Hepatocyte (in vitro differentiated cells): ENCODE data around the gene RNPC3. TPM values are rescaled to one million over a fixed set of nuclear protein-coding genes. Genes with fewer than 3 reads are reported as not detected.

Experiments
- DNase-seq: peaks from one replicate; pipeline ENCODE4 v3.0.0-alpha.2; 2016; ENCODE audit warnings: low spot score
- H2AFZ ChIP-seq: fragments of 200-600 bp; sonication (generic); 2 replicates; pipeline ENCODE4 v1.6.0; 2016; ENCODE audit warnings: antibody characterized with exemption, mild to moderate bottlenecking
- H3K27ac ChIP-seq: fragments of 200-600 bp; sonication (generic); 2 replicates; pipeline ENCODE4 v1.5.1; 2016; ENCODE audit warnings: mild to moderate bottlenecking
- H3K27me3 ChIP-seq: fragments of 200-600 bp; sonication (generic); 2 replicates; pipeline ENCODE4 v1.6.1; 2016
- H3K36me3 ChIP-seq: fragments of 200-600 bp; sonication (generic); replicated peaks from 2 replicates; pipeline ENCODE4 v1.5.1; 2016; ENCODE audit warnings: low read depth; ENCODE audit not compliant: insufficient read depth
- H3K4me1 ChIP-seq: fragments of 200-600 bp; sonication (generic); 2 replicates; pipeline ENCODE4 v1.5.1; 2016; ENCODE audit warnings: mild to moderate bottlenecking, moderate library complexity; ENCODE audit not compliant: insufficient read depth
- H3K4me2 ChIP-seq: fragments of 200-600 bp; sonication (generic); 2 replicates; pipeline ENCODE4 v1.6.0; 2016
- H3K4me3 ChIP-seq: fragments of 200-600 bp; sonication (generic); 2 replicates; pipeline ENCODE4 v1.5.1; 2016; ENCODE audit warnings: mild to moderate bottlenecking
- H3K79me2 ChIP-seq: fragments of 200-600 bp; sonication (generic); 2 replicates; pipeline ENCODE4 v1.6.0; 2017; ENCODE audit warnings: mild to moderate bottlenecking
- H3K9me2 ChIP-seq: fragments of 200-600 bp; sonication (generic); replicated peaks from 2 replicates; pipeline ENCODE4 v1.6.0; 2017; ENCODE audit warnings: mild to moderate bottlenecking; ENCODE audit not compliant: insufficient read depth
- H3K9me3 ChIP-seq: fragments of 200-600 bp; sonication (generic); 2 replicates; pipeline ENCODE4 v1.5.1; 2016; ENCODE audit warnings: low read depth, mild to moderate bottlenecking
- H4K20me1 ChIP-seq: fragments of 200-600 bp; sonication (generic); 2 replicates; pipeline ENCODE4 v1.6.0; 2016; ENCODE audit warnings: mild to moderate bottlenecking; ENCODE audit not compliant: insufficient read depth, poor library complexity, severe bottlenecking
- EZH2 ChIP-seq: fragments of 200-600 bp; sonication (generic); IDR thresholded peaks from 2 replicates; pipeline ENCODE4 v1.6.1; 2016; ENCODE audit warnings: antibody characterized with exemption, mild to moderate bottlenecking, borderline replicate concordance
- EZH2phosphoT487 ChIP-seq: fragments of 200-600 bp; sonication (generic); IDR thresholded peaks from one replicate; pipeline ENCODE4 v1.6.1; 2018; ENCODE audit warnings: antibody characterized with exemption, mild to moderate bottlenecking, low read depth, moderate library complexity; ENCODE audit not compliant: unreplicated experiment, severe bottlenecking
- WGBS: methylation state at CpG from one replicate; pipeline ENCODE4 v1.1.6; 2016; ENCODE audit warnings: low lambda C conversion rate; ENCODE audit errors: missing lambda C conversion rate; 5-methylcytosine and 5-hydroxymethylcytosine counted together
- polyA plus RNA-seq: library from polyadenylated mRNA; unstranded; fragments of >200 nt; fragmentation: Nextera tagmentation; extraction: Ambion mirVana; gene quantifications from 2 replicates; pipeline ENCODE4 v1.2.1, GENCODE V29; 2016
- total RNA-seq: library from RNA; depleted of rRNA; stranded (reverse); fragments of >200 nt; gene quantifications from 2 replicates; pipeline ENCODE4 v1.2.3, GENCODE V29; 2014
- TF ChIP-seq, protein P1 (sequence below): fragments of 200-600 bp; sonication (generic); IDR thresholded peaks from 2 replicates; pipeline ENCODE4 v1.5.1; 2016; ENCODE audit warnings: antibody characterized with exemption, mild to moderate bottlenecking; ENCODE audit not compliant: poor library complexity

The RNPC3 gene
- total and polyA plus RNA-seq, 2 experiments from 2014 or later = 13.4 to 16.7 TPM

GRCh38 chr1:103516283-103516682 lies 9.2 kb upstream of the RNPC3 start:
- TF ChIP-seq, protein P1, sequence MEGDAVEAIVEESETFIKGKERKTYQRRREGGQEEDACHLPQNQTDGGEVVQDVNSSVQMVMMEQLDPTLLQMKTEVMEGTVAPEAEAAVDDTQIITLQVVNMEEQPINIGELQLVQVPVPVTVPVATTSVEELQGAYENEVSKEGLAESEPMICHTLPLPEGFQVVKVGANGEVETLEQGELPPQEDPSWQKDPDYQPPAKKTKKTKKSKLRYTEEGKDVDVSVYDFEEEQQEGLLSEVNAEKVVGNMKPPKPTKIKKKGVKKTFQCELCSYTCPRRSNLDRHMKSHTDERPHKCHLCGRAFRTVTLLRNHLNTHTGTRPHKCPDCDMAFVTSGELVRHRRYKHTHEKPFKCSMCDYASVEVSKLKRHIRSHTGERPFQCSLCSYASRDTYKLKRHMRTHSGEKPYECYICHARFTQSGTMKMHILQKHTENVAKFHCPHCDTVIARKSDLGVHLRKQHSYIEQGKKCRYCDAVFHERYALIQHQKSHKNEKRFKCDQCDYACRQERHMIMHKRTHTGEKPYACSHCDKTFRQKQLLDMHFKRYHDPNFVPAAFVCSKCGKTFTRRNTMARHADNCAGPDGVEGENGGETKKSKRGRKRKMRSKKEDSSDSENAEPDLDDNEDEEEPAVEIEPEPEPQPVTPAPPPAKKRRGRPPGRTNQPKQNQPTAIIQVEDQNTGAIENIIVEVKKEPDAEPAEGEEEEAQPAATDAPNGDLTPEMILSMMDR = no peak
- TF ChIP-seq EZH2phosphoT487 (no peak), EZH2 (no peak)
- Histone ChIP-seq H3K27ac (no peak overlapping the region), H3K4me2 (no peak overlapping the region), H4K20me1 (no peaks in the 10 kb centered on the region), H3K9me3 (no peaks in the 10 kb centered on the region), H3K4me3 (no peak overlapping the region), H3K79me2 (no peaks in the 10 kb centered on the region), H3K27me3 (no peaks in the 10 kb centered on the region), H2AFZ (no peak overlapping the region), H3K36me3 (no peaks in the 10 kb centered on the region), H3K4me1 (no peaks in the 10 kb centered on the region), H3K9me2 (no peaks in the 10 kb centered on the region)
- WGBS = 63% methylated on average over 2 of the region's 2 CpGs
- no peak for DNase-seq

DNA sequence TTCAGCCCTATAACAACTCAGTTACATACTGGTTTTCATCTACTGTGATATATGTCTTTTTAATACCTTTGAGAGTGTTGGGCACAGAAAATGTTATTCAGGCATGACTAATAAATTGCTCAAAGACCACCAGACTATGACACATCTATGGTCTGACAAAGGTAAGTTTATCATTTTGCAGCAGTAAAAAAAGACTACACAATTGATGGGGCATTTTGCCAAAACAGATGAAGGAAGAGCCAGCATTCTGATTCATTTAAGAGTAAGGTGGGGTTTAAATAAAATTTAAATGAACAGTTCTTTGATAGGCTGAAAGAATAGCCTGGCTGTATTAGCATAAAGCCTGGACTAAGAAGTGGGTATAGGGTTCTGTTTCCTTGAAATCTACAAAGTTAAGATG lies 8.8 kb upstream of the RNPC3 start:
- no peaks in the 10 kb centered on the region for H3K9me2 ChIP-seq
- H3K27me3 ChIP-seq = no peaks in the 10 kb centered on the region
- H3K9me3 ChIP-seq = no peaks in the 10 kb centered on the region
- TF ChIP-seq, protein P1 = no peak
- TF ChIP-seq EZH2phosphoT487 (no peak), EZH2 (no peak)
- H4K20me1 ChIP-seq = no peaks in the 10 kb centered on the region
- H3K36me3 ChIP-seq = no peaks in the 10 kb centered on the region
- H3K4me3 ChIP-seq = no peak overlapping the region
- DNase-seq = no peak
- H3K79me2 ChIP-seq = no peaks in the 10 kb centered on the region
- H3K4me1 ChIP-seq = no peaks in the 10 kb centered on the region
- H2AFZ ChIP-seq = no peak overlapping the region
- H3K27ac ChIP-seq = no peak overlapping the region
- H3K4me2 ChIP-seq = no peak overlapping the region

DNA sequence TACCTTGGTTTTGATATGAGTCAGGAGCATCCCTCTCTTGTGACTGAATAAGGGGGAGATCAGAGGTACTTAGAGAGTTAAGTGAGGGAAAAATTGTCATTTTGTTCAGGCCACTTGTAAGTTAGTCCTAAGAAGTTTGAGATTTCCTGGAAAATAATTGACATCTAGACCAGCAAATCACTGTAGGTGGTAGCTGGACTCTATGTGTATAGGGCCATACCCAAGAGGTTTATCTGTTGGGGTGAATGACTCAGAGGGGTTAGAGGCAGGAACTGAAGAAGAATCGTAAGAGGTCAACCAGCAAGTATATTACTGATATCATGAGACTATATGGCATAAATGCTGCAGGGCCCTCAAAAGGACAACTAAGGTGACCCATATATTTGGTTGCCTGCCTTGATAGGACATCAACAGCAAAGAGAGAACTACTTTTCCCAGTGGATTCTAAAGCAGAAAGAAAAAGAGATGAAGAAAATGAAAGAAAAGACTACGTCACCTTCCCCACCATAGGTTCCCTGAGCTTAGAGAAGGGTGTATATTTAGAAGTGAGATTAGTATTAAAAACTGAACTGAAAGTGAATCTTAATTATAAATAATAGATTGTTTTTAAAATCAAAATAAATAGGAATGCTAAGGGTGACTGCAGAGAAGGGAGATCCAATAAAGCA lies 8.0 kb upstream of the RNPC3 start:
- H3K36me3 ChIP-seq = no peaks in the 10 kb centered on the region
- H2AFZ ChIP-seq = no peak overlapping the region
- WGBS = 80% methylated on average over 2 of the region's 2 CpGs

More for the DNA sequence above, 8.0 kb upstream of the RNPC3 start:
- DNase-seq = no peak
- no peaks in the 10 kb centered on the region for H3K27me3 ChIP-seq
- no peaks in the 10 kb centered on the region for H3K4me1 ChIP-seq
- H3K4me2 ChIP-seq = no peak overlapping the region
- no peak overlapping the region for H3K27ac ChIP-seq
- no peak overlapping the region for H3K4me3 ChIP-seq
- H3K79me2 ChIP-seq = no peaks in the 10 kb centered on the region
- H3K9me2 ChIP-seq = no peaks in the 10 kb centered on the region
- TF ChIP-seq, protein P1 = no peak
- no peak for TF ChIP-seq EZH2
- no peak for TF ChIP-seq EZH2phosphoT487
- no peaks in the 10 kb centered on the region for H3K9me3 ChIP-seq
- H4K20me1 ChIP-seq = no peaks in the 10 kb centered on the region
